Measurements from ENCODE around the gene AHCYL1.

The AHCYL1 gene

DNA sequence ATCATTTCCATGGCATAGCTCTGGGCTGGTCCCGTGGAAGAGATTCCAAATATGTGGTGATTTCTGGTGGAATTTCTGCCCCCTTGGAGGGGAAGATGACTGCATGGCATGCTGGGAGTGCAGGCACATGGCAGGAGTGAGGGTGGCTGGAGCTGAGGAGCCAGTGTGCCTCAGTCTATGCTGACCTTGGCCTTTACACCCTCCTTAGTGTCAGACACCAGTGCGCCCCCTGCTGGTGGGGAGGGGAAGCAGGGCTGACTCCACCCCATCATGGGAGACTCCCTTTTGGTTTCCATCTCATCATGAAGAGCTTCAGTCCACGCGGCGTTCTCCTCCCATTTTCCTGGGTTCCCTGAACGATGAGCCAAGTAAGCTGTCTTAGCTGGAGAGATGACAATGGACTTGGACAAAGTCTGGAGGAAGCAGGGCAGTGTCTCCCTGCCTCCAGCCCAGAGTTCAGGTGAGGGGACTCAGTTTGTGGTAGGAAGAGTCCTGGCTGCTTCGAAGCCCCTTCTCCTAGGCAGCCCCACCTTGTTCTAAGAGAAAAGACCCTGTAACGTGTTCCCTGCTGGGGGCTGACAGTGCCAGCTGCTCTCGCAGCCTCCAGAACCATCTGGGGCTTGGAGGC is 75.6 kb downstream of the AHCYL1 start:
- no peak overlapping the region for H3K9ac ChIP-seq (ENCODE audit: low read depth, low read length)
- H3K36me3 ChIP-seq (ENCODE audit: insufficient read depth, low read length): peaks cover 22% of the 10 kb centered on the region

GRCh38 chr1:110060662-110061060 is 76.1 kb downstream of the AHCYL1 start:
- Histone ChIP-seq H3K4me1 (ENCODE audit: insufficient read depth, low read length) (no peaks in the 10 kb centered on the region), H3K36me3 (ENCODE audit: insufficient read depth, low read length) (peaks cover 17% of the 10 kb centered on the region), H3K9me3 (ENCODE audit: control insufficient read depth, insufficient read depth, low read length) (no peaks in the 10 kb centered on the region), H3K9ac (ENCODE audit: low read depth, low read length) (no peak overlapping the region)

More for the DNA sequence above, 75.6 kb downstream of the AHCYL1 start:
- Histone ChIP-seq H3K9me3 (ENCODE audit: control insufficient read depth, insufficient read depth, low read length) (no peaks in the 10 kb centered on the region), H3K4me1 (ENCODE audit: insufficient read depth, low read length) (no peaks in the 10 kb centered on the region)

GRCh38 chr1:110061341-110061740 is 76.8 kb downstream of the AHCYL1 start:
- Histone ChIP-seq H3K9me3 (ENCODE audit: control insufficient read depth, insufficient read depth, low read length) (no peaks in the 10 kb centered on the region), H3K9ac (ENCODE audit: low read depth, low read length) (no peak overlapping the region), H3K36me3 (ENCODE audit: insufficient read depth, low read length) (peaks cover 11% of the 10 kb centered on the region), H3K4me1 (ENCODE audit: insufficient read depth, low read length) (no peaks in the 10 kb centered on the region)

DNA sequence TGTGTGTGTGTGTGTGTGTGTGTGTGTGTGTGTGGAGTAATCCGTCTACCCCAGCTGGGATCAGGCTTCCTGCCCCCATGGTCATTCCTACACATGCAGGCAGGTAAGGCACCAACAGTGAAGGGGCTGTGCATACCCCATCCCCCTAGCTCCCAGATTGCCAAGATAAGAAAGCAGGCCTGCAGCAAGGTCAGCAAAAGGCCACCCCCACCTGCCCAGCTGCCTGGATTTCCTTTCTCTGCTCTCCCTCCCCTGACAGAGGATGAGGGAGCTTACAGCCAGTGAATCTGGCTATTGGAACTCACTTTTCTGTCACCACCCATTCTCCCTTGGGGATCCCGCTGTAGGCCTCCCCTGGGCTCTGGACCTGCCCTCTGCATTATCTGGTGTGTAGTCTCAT is 78.0 kb downstream of the AHCYL1 start:
- Histone ChIP-seq H3K9ac (ENCODE audit: low read depth, low read length) (no peak overlapping the region), H3K4me1 (ENCODE audit: insufficient read depth, low read length) (no peaks in the 10 kb centered on the region; the same call in 1 of the 2 replicates), H3K36me3 (ENCODE audit: insufficient read depth, low read length) (peaks cover 4% of the 10 kb centered on the region), H3K9me3 (ENCODE audit: control insufficient read depth, insufficient read depth, low read length) (no peaks in the 10 kb centered on the region)

- Histone ChIP-seq H3K36me3 (ENCODE audit: insufficient read depth, low read length) (no peaks in the 10 kb centered on the region; the same call in 1 of the 2 replicates), H3K4me1 (ENCODE audit: insufficient read depth, low read length) (no peaks in the 10 kb centered on the region; the same call in 1 of the 2 replicates), H3K9ac (ENCODE audit: low read depth, low read length) (no peak overlapping the region), H3K9me3 (ENCODE audit: control insufficient read depth, insufficient read depth, low read length) (no peaks in the 10 kb centered on the region)
Measured at GRCh38 chr1:110063781-110064180, 79.2 kb downstream of the AHCYL1 start.

DNA sequence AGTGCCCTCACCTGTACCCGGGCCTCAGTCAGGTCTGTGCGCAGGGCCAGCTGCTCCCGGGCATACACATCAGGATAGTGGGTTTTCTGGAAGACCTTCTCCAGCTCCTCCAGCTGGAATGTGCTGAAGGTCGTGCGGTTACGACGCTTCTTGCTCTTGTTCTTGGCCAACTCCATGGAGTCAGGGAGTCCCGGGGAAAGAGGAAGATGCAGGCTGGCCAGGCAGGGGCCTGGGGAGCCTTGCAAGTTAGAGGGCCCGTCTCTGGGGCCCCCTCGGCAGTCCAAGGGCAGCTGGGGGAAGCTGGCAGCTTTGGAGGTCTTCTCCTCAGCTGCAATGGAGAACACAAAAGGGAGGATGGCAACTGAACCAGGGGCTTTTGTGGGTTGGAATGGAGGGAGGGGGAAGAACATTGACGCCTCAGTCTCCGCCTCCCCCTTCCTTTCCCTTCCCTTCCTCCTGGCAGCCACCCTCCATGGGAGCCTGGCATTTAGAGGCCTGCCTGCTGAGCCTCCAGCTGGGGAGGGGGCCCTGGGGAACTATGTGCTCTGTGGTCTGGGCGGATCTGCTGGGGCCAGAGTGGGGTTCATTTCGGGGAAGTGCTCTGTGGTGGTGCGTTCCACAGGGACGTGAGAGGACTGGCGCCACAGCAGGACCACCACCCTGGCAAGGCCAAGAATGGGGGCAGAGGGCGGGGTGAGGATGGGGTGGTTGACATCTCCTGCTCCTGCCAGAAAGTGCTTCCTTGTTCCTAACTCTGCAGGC is 80.2 kb downstream of the AHCYL1 start:
- no peak overlapping the region for H3K9ac ChIP-seq (ENCODE audit: low read depth, low read length)
- H3K4me1 ChIP-seq (ENCODE audit: insufficient read depth, low read length): no peaks in the 10 kb centered on the region; the same call in 1 of the 2 replicates
- no peaks in the 10 kb centered on the region; the same call in 1 of the 2 replicates for H3K36me3 ChIP-seq (ENCODE audit: insufficient read depth, low read length)
- H3K9me3 ChIP-seq (ENCODE audit: control insufficient read depth, insufficient read depth, low read length): no peaks in the 10 kb centered on the region

DNA sequence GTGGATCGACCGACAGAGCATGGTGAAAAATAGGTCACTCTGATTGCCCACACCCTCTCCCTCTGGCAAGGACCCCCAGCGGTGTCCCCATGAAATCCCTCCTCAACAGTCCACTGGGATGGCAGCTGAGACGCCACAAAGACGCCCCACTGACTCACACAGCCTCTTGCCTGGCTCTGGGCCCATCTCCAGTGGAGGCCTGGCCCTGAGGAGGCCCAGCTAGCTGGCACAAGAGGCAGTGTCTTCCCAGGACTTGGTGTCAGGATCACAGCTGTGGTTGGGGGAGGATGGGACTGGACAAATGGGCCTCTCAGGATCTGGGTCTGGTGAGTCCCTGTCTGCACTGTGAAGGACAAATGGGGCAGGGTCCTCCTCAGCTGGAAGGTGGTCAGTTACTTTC is 81.3 kb downstream of the AHCYL1 start:
- peaks cover under 1% of the 10 kb centered on the region; the same call in 1 of the 2 replicates for H3K4me1 ChIP-seq (ENCODE audit: insufficient read depth, low read length)
- no peaks in the 10 kb centered on the region; the same call in 1 of the 2 replicates for H3K36me3 ChIP-seq (ENCODE audit: insufficient read depth, low read length)
- H3K9ac ChIP-seq (ENCODE audit: low read depth, low read length): no peak overlapping the region
- no peaks in the 10 kb centered on the region for H3K9me3 ChIP-seq (ENCODE audit: control insufficient read depth, insufficient read depth, low read length)

DNA sequence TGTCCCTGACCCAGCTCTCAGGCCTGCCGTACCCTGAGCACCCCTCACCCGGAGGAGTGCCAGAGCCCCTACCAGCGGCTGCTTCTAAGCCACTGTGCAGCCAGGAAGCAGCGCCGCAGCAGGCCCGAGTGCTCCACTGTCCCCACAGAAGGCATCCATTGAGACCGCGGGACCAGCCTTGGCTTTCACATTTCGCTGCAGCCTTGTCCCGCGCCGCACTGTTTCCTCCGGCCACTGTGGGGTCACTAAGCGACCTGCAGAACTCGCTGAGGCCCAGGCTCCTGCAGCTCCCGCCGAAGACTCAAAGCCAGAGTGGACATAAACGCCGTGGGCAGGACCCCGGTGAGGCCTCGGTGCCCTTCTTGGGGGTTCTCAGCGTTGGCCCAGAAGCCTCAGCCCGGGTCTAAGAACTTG is 82.9 kb downstream of the AHCYL1 start:
- Histone ChIP-seq H3K9me3 (ENCODE audit: control insufficient read depth, insufficient read depth, low read length) (no peaks in the 10 kb centered on the region), H3K9ac (ENCODE audit: low read depth, low read length) (peak overlapping the region; percentile 43; the same call in 1 of the 2 replicates), H3K4me1 (ENCODE audit: insufficient read depth, low read length) (peaks cover 6% of the 10 kb centered on the region; the same call in 1 of the 2 replicates), H3K36me3 (ENCODE audit: insufficient read depth, low read length) (no peaks in the 10 kb centered on the region)

GRCh38 chr1:110067893-110068645 is 83.5 kb downstream of the AHCYL1 start:
- Histone ChIP-seq H3K36me3 (ENCODE audit: insufficient read depth, low read length) (no peaks in the 10 kb centered on the region), H3K9ac (ENCODE audit: low read depth, low read length) (peak overlapping the region; percentile 43; the same call in 1 of the 2 replicates), H3K4me1 (ENCODE audit: insufficient read depth, low read length) (peaks cover 6% of the 10 kb centered on the region; the same call in 1 of the 2 replicates), H3K9me3 (ENCODE audit: control insufficient read depth, insufficient read depth, low read length) (no peaks in the 10 kb centered on the region)

GRCh38 chr1:110068646-110069403 is 84.3 kb downstream of the AHCYL1 start:
- Histone ChIP-seq H3K9ac (ENCODE audit: low read depth, low read length) (peak overlapping the region; percentile 43), H3K9me3 (ENCODE audit: control insufficient read depth, insufficient read depth, low read length) (no peaks in the 10 kb centered on the region), H3K4me1 (ENCODE audit: insufficient read depth, low read length) (peaks cover 6% of the 10 kb centered on the region; the same call in 1 of the 2 replicates), H3K36me3 (ENCODE audit: insufficient read depth, low read length) (no peaks in the 10 kb centered on the region)

- Histone ChIP-seq H3K9me3 (ENCODE audit: control insufficient read depth, insufficient read depth, low read length) (no peaks in the 10 kb centered on the region), H3K4me1 (ENCODE audit: insufficient read depth, low read length) (peaks cover 6% of the 10 kb centered on the region; the same call in 1 of the 2 replicates), H3K9ac (ENCODE audit: low read depth, low read length) (peak overlapping the region; percentile 45), H3K36me3 (ENCODE audit: insufficient read depth, low read length) (no peaks in the 10 kb centered on the region)
Measured at GRCh38 chr1:110069404-110070281, 85.1 kb downstream of the AHCYL1 start.

GRCh38 chr1:110070282-110070669 is 85.7 kb downstream of the AHCYL1 start:
- Histone ChIP-seq H3K36me3 (ENCODE audit: insufficient read depth, low read length) (no peaks in the 10 kb centered on the region), H3K9ac (ENCODE audit: low read depth, low read length) (peak overlapping the region; percentile 45), H3K4me1 (ENCODE audit: insufficient read depth, low read length) (peaks cover 6% of the 10 kb centered on the region; the same call in 1 of the 2 replicates), H3K9me3 (ENCODE audit: control insufficient read depth, insufficient read depth, low read length) (no peaks in the 10 kb centered on the region)

- Histone ChIP-seq H3K36me3 (ENCODE audit: insufficient read depth, low read length) (no peaks in the 10 kb centered on the region), H3K9ac (ENCODE audit: low read depth, low read length) (peak within 1 kb of the TSS; percentile 45), H3K9me3 (ENCODE audit: control insufficient read depth, insufficient read depth, low read length) (no peaks in the 10 kb centered on the region), H3K4me1 (ENCODE audit: insufficient read depth, low read length) (peaks cover 6% of the 10 kb centered on the region; the same call in 1 of the 2 replicates)
Measured at GRCh38 chr1:110070671-110071242, 86.2 kb downstream of the AHCYL1 start, which contains the start of gene ALX3. TSS of gene ALX3 (minus strand) at chr1:110070672. CDS start at chr1:110070612, 60 bp downstream.

All from ES-I3 (cell line).